ENCODE measurements around the gene SPP1.

DNA sequence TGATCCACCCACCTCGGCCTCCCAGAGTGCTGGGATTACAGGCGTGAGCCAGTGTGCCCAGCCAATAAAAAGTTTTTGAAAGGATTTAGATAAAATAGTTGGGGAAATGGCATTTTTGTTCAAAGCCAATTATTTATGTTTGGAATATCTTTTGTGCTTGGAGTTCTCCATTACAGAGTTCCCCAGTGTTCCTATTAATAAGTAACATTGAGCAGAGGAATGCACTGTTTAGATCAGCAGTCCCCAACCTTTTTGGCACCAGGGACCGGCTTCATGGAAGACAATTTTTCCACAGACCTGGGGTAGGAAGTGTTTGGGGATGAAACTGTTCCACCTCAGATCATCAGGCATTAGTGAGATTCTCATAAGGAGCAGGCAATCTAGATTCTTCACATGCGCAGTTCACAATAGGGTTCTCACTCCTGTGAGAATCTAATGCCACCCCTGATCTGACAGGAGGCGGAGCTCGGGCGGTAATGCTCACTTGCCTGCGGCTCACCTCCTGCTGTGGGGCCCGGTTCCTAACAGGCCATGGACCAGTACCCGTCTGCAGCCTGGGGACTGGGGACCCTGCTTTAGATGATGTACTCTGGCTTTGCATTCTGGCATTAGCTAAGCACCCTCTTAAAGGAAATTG, 40.3 kb downstream of the SPP1 start:
- TF ChIP-seq, protein P1, sequence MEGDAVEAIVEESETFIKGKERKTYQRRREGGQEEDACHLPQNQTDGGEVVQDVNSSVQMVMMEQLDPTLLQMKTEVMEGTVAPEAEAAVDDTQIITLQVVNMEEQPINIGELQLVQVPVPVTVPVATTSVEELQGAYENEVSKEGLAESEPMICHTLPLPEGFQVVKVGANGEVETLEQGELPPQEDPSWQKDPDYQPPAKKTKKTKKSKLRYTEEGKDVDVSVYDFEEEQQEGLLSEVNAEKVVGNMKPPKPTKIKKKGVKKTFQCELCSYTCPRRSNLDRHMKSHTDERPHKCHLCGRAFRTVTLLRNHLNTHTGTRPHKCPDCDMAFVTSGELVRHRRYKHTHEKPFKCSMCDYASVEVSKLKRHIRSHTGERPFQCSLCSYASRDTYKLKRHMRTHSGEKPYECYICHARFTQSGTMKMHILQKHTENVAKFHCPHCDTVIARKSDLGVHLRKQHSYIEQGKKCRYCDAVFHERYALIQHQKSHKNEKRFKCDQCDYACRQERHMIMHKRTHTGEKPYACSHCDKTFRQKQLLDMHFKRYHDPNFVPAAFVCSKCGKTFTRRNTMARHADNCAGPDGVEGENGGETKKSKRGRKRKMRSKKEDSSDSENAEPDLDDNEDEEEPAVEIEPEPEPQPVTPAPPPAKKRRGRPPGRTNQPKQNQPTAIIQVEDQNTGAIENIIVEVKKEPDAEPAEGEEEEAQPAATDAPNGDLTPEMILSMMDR (IDR thresholded peaks at IDR 0.05): no peak
- no peak for TF ChIP-seq POLR2AphosphoS5 (IDR thresholded peaks at IDR 0.05)
